SK-N-SH (cell line): ENCODE results near the gene WDR86. TPM values are rescaled to one million over a fixed set of nuclear protein-coding genes. Genes with fewer than 3 reads are reported as not detected.

Source experiments
- CTCF ChIA-PET: fragments of 300-600, 350-600 bp; formaldehyde crosslinking; extraction: SDS; loops from one replicate; lab custom pipeline; 2021; lab: Yijun Ruan, JAX
- POLR2A ChIA-PET: fragments of 350-600 bp; sonication (Branson Sonifier 250); formaldehyde crosslinking; extraction: SDS; loops from one replicate; lab custom pipeline; 2020; ENCODE audit warnings: antibody characterized with exemption, inconsistent platforms; lab: Yijun Ruan, JAX
- DNase-seq: peaks from one replicate; pipeline ENCODE4 v3.0.0; 2012
- H2AFZ ChIP-seq: fragments of 200-600 bp; sonication (generic); 2 replicates; pipeline ENCODE4 v1.8.1; 2016; ENCODE audit warnings: antibody characterized with exemption, mild to moderate bottlenecking, low read depth
- H3F3A ChIP-seq: fragments of 200-600 bp; sonication (generic); replicated peaks from 2 replicates; pipeline ENCODE3; 2016; ENCODE audit warnings: antibody characterized with exemption, mild to moderate bottlenecking; ENCODE audit not compliant: insufficient read depth
- H3K27ac ChIP-seq, 2 experiments: fragments of 200-500 bp in 1 of 2; fragments of 200-600 bp in 1 of 2; sonication (Bioruptor generic) in 1 of 2; sonication (generic), shearing (Covaris generic) in 1 of 2; 2 replicates each; pipeline versions ENCODE4 v1.5.1 to v1.6.1; 2014 to 2016; ENCODE audit warnings: low read depth in 2 of 2, inconsistent platforms in 1 of 2, low read length in 1 of 2, mild to moderate bottlenecking in 1 of 2, mixed read lengths in 1 of 2
- H3K27me3 ChIP-seq: fragments of 200-600 bp; sonication (generic), shearing (Covaris generic); 2 replicates; pipeline ENCODE4 v1.6.1; 2016; ENCODE audit warnings: mixed run types; ENCODE audit not compliant: insufficient read depth
- H3K36me3 ChIP-seq, 2 experiments: fragments of 200-500 bp in 1 of 2; fragments of 200-600 bp in 1 of 2; sonication (Bioruptor generic) in 1 of 2; sonication (generic) in 1 of 2; replicated peaks in 1 of 2; 2 replicates each; pipeline versions ENCODE3 to v1.5.1; 2014 to 2016; ENCODE audit warnings: low read length in 1 of 2, mild to moderate bottlenecking in 1 of 2; ENCODE audit not compliant: insufficient read depth in 2 of 2, control insufficient read depth in 1 of 2
- H3K4me1 ChIP-seq, 2 experiments: fragments of 200-500 bp in 1 of 2; fragments of 200-600 bp in 1 of 2; sonication (Bioruptor generic) in 1 of 2; sonication (generic), shearing (Covaris generic) in 1 of 2; 2 replicates each; pipeline versions ENCODE4 v1.5.1 to v1.6.1; 2014 to 2016; ENCODE audit warnings: low read depth in 1 of 2, low read length in 1 of 2, mixed run types in 1 of 2; ENCODE audit not compliant: insufficient read depth in 2 of 2, control insufficient read depth in 1 of 2
- H3K4me2 ChIP-seq: fragments of 200-600 bp; sonication (generic), shearing (Covaris generic); 2 replicates; pipeline ENCODE4 v1.6.1; 2017; ENCODE audit warnings: mixed run types
- H3K4me3 ChIP-seq, 2 experiments: fragments of 200-500 bp in 1 of 2; fragments of 200-600 bp in 1 of 2; sonication (Bioruptor generic) in 1 of 2; sonication (generic), shearing (Covaris generic) in 1 of 2; 2 replicates each; pipeline versions ENCODE4 v1.5.1 to v1.8.1; 2014 to 2016; ENCODE audit warnings: low read depth in 2 of 2, inconsistent platforms in 1 of 2, low read length in 1 of 2, mild to moderate bottlenecking in 1 of 2, mixed read lengths in 1 of 2, moderate library complexity in 1 of 2
- H3K79me2 ChIP-seq: fragments of 200-600 bp; sonication (generic); 2 replicates; pipeline ENCODE4 v1.8.1; 2017; ENCODE audit warnings: mild to moderate bottlenecking; ENCODE audit not compliant: insufficient read depth
- H3K9ac ChIP-seq: fragments of 200-600 bp; sonication (generic); 2 replicates; pipeline ENCODE4 v1.6.1; 2017; ENCODE audit warnings: mixed run types
- H3K9me2 ChIP-seq: fragments of 200-600 bp; sonication (generic); 2 replicates; pipeline ENCODE4 v1.6.1; 2017; ENCODE audit warnings: mixed run types
- H3K9me3 ChIP-seq: fragments of 200-600 bp; sonication (generic); 2 replicates; pipeline ENCODE4 v1.6.1; 2017; ENCODE audit warnings: mixed run types, mild to moderate bottlenecking, moderate library complexity
- H4K20me1 ChIP-seq: fragments of 200-600 bp; sonication (generic); 2 replicates; pipeline ENCODE4 v1.6.1; 2017; ENCODE audit warnings: mild to moderate bottlenecking, mixed run types; ENCODE audit not compliant: insufficient read depth
- CHD2 ChIP-seq: fragments of 150-350 bp; IDR thresholded peaks from 2 replicates; pipeline ENCODE4 v1.6.1; 2018; ENCODE audit warnings: low read length; ENCODE audit not compliant: partially characterized antibody
- EP300 ChIP-seq, 2 experiments: IDR thresholded peaks; 2 replicates each; pipeline versions ENCODE4 v1.4.0 to v1.6.1; 2012; ENCODE audit warnings: borderline replicate concordance in 1 of 2, low read depth in 1 of 2, low read length in 1 of 2
- FOSL2 ChIP-seq: IDR thresholded peaks from 2 replicates; pipeline ENCODE4 v1.4.0; 2012; ENCODE audit warnings: low read depth, mild to moderate bottlenecking, moderate library complexity, borderline replicate concordance
- FOXJ3 ChIP-seq: sonication (generic); formaldehyde crosslinking; IDR thresholded peaks from 2 replicates; pipeline ENCODE4 v1.5.1; 2020; ENCODE audit warnings: mild to moderate bottlenecking, missing genetic modification reagents
- JUND ChIP-seq: IDR thresholded peaks from 2 replicates; pipeline ENCODE4 v1.4.0; 2012
- MEF2A ChIP-seq: IDR thresholded peaks from 2 replicates; pipeline ENCODE4 v1.4.0; 2012; ENCODE audit warnings: low read depth, borderline replicate concordance
- NFIC ChIP-seq: IDR thresholded peaks from 2 replicates; pipeline ENCODE4 v1.4.0; 2012; ENCODE audit warnings: borderline replicate concordance
- NRF1 ChIP-seq: IDR thresholded peaks from 2 replicates; pipeline ENCODE4 v1.6.1; 2012; ENCODE audit warnings: low read depth, mild to moderate bottlenecking, low read length
- RAD21 ChIP-seq: IDR thresholded peaks from 2 replicates; pipeline ENCODE4 v1.6.1; 2012; ENCODE audit warnings: mild to moderate bottlenecking, low read length
- RXRA ChIP-seq: IDR thresholded peaks from 2 replicates; pipeline ENCODE4 v1.4.0; 2012; ENCODE audit warnings: low read depth, mild to moderate bottlenecking, borderline replicate concordance
- SIN3A ChIP-seq: IDR thresholded peaks from 2 replicates; pipeline ENCODE4 v1.6.1; 2012; ENCODE audit warnings: low read depth, mild to moderate bottlenecking, low read length, moderate library complexity, borderline replicate concordance
- TCF12 ChIP-seq: IDR thresholded peaks from 2 replicates; pipeline ENCODE4 v1.4.0; 2012
- WGBS: methylation state at CpG from one replicate; pipeline ENCODE4 v1.1.6; 2017; ENCODE audit warnings: low lambda C conversion rate; 5-methylcytosine and 5-hydroxymethylcytosine counted together
- polyA plus RNA-seq, 3 experiments: library from polyadenylated mRNA; depleted of rRNA; stranded (reverse); fragments of >200 nt; gene quantifications; 2 replicates each; pipeline ENCODE4 v1.2.3, GENCODE V29; 2012
- TF ChIP-seq, protein P1 (sequence below): fragments of 200-600 bp; sonication (generic); IDR thresholded peaks from 2 replicates; pipeline ENCODE4 v1.6.1; 2017; ENCODE audit warnings: antibody characterized with exemption, mild to moderate bottlenecking, moderate library complexity
- TF ChIP-seq, protein P2 (sequence below): IDR thresholded peaks from 2 replicates; pipeline ENCODE4 v1.6.1; 2012; ENCODE audit warnings: mild to moderate bottlenecking, low read depth, low read length, moderate library complexity

Gene WDR86
- polyA plus RNA-seq, 1 of the 3 experiments (the other 2 are of a cell fraction) = 1.0 TPM

- ChIA-PET CTCF (interaction anchor here (1.0 to 6.3 kb wide), 9 partner anchors 8 to 154 kb away, joined by 3 to 43 read pairs (median 4); partner anchors contain the start of gene WDR86), POLR2A (no interaction called here)
- no peaks in the 10 kb centered on the region for H3K36me3 ChIP-seq
- WGBS = 85% methylated on average over 23 of the region's 23 CpGs
- no peak overlapping the region for H3K4me2 ChIP-seq
- H3K27me3 ChIP-seq = no peaks in the 10 kb centered on the region; the same call in 1 of the 2 replicates
- no peak overlapping the region for H2AFZ ChIP-seq
- H3K79me2 ChIP-seq = no peaks in the 10 kb centered on the region
- H3F3A ChIP-seq = no peaks in the 10 kb centered on the region
- no peaks in the 10 kb centered on the region for H3K9me3 ChIP-seq
- no peak overlapping the region for H3K4me3 ChIP-seq
- H3K27ac ChIP-seq = no peak overlapping the region
- H3K9me2 ChIP-seq = no peaks in the 10 kb centered on the region
- H3K9ac ChIP-seq = no peak overlapping the region
- H3K4me1 ChIP-seq = peaks cover 0 to 20% of the 10 kb centered on the region in 2 experiments; a peak in 2 of 4 replicates
- no peak for DNase-seq
- H4K20me1 ChIP-seq = no peaks in the 10 kb centered on the region
- no peak for TF ChIP-seq JUND
- TF ChIP-seq MEF2A = no peak
- TF ChIP-seq NRF1 = no peak
- TF ChIP-seq RXRA = no peak
- TF ChIP-seq SIN3A = no peak
- TF ChIP-seq FOSL2 = no peak
- TF ChIP-seq, protein P1, sequence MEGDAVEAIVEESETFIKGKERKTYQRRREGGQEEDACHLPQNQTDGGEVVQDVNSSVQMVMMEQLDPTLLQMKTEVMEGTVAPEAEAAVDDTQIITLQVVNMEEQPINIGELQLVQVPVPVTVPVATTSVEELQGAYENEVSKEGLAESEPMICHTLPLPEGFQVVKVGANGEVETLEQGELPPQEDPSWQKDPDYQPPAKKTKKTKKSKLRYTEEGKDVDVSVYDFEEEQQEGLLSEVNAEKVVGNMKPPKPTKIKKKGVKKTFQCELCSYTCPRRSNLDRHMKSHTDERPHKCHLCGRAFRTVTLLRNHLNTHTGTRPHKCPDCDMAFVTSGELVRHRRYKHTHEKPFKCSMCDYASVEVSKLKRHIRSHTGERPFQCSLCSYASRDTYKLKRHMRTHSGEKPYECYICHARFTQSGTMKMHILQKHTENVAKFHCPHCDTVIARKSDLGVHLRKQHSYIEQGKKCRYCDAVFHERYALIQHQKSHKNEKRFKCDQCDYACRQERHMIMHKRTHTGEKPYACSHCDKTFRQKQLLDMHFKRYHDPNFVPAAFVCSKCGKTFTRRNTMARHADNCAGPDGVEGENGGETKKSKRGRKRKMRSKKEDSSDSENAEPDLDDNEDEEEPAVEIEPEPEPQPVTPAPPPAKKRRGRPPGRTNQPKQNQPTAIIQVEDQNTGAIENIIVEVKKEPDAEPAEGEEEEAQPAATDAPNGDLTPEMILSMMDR = no peak
- TF ChIP-seq FOXJ3 (CRISPR knock-in tag) = no peak
- TF ChIP-seq NFIC = no peak
- TF ChIP-seq TCF12 = no peak
- TF ChIP-seq RAD21 = no peak
- no peak for TF ChIP-seq CHD2
- TF ChIP-seq, protein P2, sequence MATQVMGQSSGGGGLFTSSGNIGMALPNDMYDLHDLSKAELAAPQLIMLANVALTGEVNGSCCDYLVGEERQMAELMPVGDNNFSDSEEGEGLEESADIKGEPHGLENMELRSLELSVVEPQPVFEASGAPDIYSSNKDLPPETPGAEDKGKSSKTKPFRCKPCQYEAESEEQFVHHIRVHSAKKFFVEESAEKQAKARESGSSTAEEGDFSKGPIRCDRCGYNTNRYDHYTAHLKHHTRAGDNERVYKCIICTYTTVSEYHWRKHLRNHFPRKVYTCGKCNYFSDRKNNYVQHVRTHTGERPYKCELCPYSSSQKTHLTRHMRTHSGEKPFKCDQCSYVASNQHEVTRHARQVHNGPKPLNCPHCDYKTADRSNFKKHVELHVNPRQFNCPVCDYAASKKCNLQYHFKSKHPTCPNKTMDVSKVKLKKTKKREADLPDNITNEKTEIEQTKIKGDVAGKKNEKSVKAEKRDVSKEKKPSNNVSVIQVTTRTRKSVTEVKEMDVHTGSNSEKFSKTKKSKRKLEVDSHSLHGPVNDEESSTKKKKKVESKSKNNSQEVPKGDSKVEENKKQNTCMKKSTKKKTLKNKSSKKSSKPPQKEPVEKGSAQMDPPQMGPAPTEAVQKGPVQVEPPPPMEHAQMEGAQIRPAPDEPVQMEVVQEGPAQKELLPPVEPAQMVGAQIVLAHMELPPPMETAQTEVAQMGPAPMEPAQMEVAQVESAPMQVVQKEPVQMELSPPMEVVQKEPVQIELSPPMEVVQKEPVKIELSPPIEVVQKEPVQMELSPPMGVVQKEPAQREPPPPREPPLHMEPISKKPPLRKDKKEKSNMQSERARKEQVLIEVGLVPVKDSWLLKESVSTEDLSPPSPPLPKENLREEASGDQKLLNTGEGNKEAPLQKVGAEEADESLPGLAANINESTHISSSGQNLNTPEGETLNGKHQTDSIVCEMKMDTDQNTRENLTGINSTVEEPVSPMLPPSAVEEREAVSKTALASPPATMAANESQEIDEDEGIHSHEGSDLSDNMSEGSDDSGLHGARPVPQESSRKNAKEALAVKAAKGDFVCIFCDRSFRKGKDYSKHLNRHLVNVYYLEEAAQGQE = no peak
- no peak for TF ChIP-seq EP300 (IDR thresholded peaks at IDR 0.05; ENCODE audit: borderline replicate concordance in 1 of 2, low read depth in 1 of 2, low read length in 1 of 2)
Observed at GRCh38 chr7:151437866-151438516, 28.2 kb upstream of the WDR86 start.
